Body of pancreas (tissue), 4 donors: ENCODE results near the gene LYRM7. TPM values are rescaled to one million over a fixed set of nuclear protein-coding genes. Genes with fewer than 3 reads are reported as not detected.

Experiments used
- ATAC-seq: fragments of 150-250 bp; one replicate; pipeline ENCODE4 v1.9.1; 2016
- DNase-seq, 4 donors: peaks; one replicate each; pipeline ENCODE4 v3.0.0-alpha.2; 2019
- H3K27ac ChIP-seq, 4 donors: fragments of 200-600 bp; sonication (generic); 1 replicate in 3 of 4; 2 replicates in 1 of 4; pipeline versions ENCODE4 v1.5.1 to v1.6.1; 2016 to 2019; ENCODE audit warnings: mild to moderate bottlenecking in 1 of 4, mixed read lengths in 1 of 4, moderate library complexity in 1 of 4
- H3K27me3 ChIP-seq, 2 donors: fragments of 200-600 bp; sonication (generic); one replicate each; pipeline ENCODE4 v1.6.0; 2016; ENCODE audit warnings: mild to moderate bottlenecking in 1 of 2
- H3K36me3 ChIP-seq, 2 donors: fragments of 200-600 bp; sonication (generic); replicated peaks in 1 of 2; 2 replicates each; pipeline ENCODE4 v1.5.1; 2016; ENCODE audit warnings: low read depth in 2 of 2; ENCODE audit not compliant: insufficient read depth in 1 of 2
- H3K4me1 ChIP-seq: fragments of 200-600 bp; sonication (generic); one replicate; pipeline ENCODE4 v1.6.0; 2016
- H3K4me3 ChIP-seq, 2 donors: fragments of 200-600 bp; sonication (generic); 1 replicate in 1 of 2; 2 replicates in 1 of 2; pipeline ENCODE4 v1.5.1; 2016 to 2019
- H3K9me3 ChIP-seq, 3 donors: fragments of 200-600 bp; sonication (generic); 1 replicate in 2 of 3; 2 replicates in 1 of 3; pipeline ENCODE4 v1.5.1; 2016
- CTCF ChIP-seq, 7 experiments: fragments of 450-650 bp in 4 of 7; fragments of 200-600 bp in 3 of 7; sonication (generic) in 3 of 7; IDR thresholded peaks; one replicate each; pipeline ENCODE4 v1.5.1; 2016 to 2019; ENCODE audit warnings: antibody characterized with exemption in 7 of 7
- POLR2A ChIP-seq, 3 donors: fragments of 450-650 bp; IDR thresholded peaks; one replicate each; pipeline ENCODE4 v1.6.1; 2016; ENCODE audit warnings: antibody characterized with exemption in 3 of 3, mild to moderate bottlenecking in 2 of 3
- WGBS, 2 donors: methylation state at CpG; one replicate each; pipeline ENCODE4 v1.1.5; 2017; 5-methylcytosine and 5-hydroxymethylcytosine counted together
- intact Hi-C: fragments of 100-400 bp; cut with DNase I; formaldehyde crosslinking; loops from one replicate; pipeline ENCODE4 v1.15.1; 2023
- total RNA-seq, 2 donors: library from RNA; depleted of rRNA; stranded (reverse); fragments of >200 nt; gene quantifications; one replicate each; pipeline ENCODE4 v1.1.0, GENCODE V29; 2016

LYRM7 gene
- total RNA-seq, 2 donors from 2014 or later: 3.4 to 3.6 TPM

- intact Hi-C loops: loop anchor here (10.0 kb wide), 1 partner anchor 80 kb away; the partner anchor contains the start of gene LYRM7
- Histone ChIP-seq H3K9me3 (no peaks in the 10 kb centered on the region), H3K27ac (no peak overlapping the region), H3K27me3 (no peaks in the 10 kb centered on the region), H3K36me3 (no peaks in the 10 kb centered on the region), H3K4me3 (no peak overlapping the region), H3K4me1 (no peaks in the 10 kb centered on the region)
- DNase-seq: no peak
- WGBS, 2 donors: 83 to 84% methylated on average over 2 of the region's 2 CpGs
- no peak for ATAC-seq
- no peak for TF ChIP-seq CTCF (IDR thresholded peaks at IDR 0.05)
- TF ChIP-seq POLR2A (IDR thresholded peaks at IDR 0.05): no peak
Observed at GRCh38 chr5:131254741-131255140, 84.0 kb downstream of the LYRM7 start.

Other genes with a start within 250 kb of the LYRM7 start
- 100 to 1,000 TPM in 1 of 2 donors, 10 to 100 TPM in 1; 89.8 to 109 TPM for gene HINT1, start 5.7 kb upstream of the LYRM7 start, total RNA-seq
- 10 to 100 TPM; 23.4 to 33.5 TPM for gene CDC42SE2, start 93.1 kb downstream of the LYRM7 start, total RNA-seq